AML-193 (cell line): ENCODE measurements around the gene CALCOCO2.
A peak's percentile ranks its signal among the peaks of the same experiment; 100 is the strongest.
"Not testable (repeated sequence)": the region's sequence is repeated elsewhere in the genome, so short reads cannot be mapped to it uniquely, and the experiment has no call there.

ENCODE experiments used
- DNase-seq, 2 experiments: peaks; one replicate each; lab custom pipeline; 2025; lab: John Stamatoyannopoulos, UW

Gene CALCOCO2

GRCh38 chr17:48830840-48831548 is at the start of gene CALCOCO2:
CALCOCO2 (plus strand) TSS chr17:48831035; CDS start chr17:48841708, 10,673 bp downstream.
- peak; percentile 95 to 96 for DNase-seq

GRCh38 chr17:48787828-48788227 is 43.0 kb upstream of the CALCOCO2 start:
- no peak for DNase-seq

- no peak for DNase-seq
These were observed 40.2 kb upstream of the CALCOCO2 start for GRCh38 chr17:48790607-48791127.

GRCh38 chr17:48791128-48792032 is 39.5 kb upstream of the CALCOCO2 start:
- DNase-seq: peak; percentile 63 to 66

- DNase-seq: no peak
These were observed 38.6 kb upstream of the CALCOCO2 start for GRCh38 chr17:48792033-48792798.

- DNase-seq: no peak
These were observed 35.2 kb upstream of the CALCOCO2 start for GRCh38 chr17:48795444-48796162.

GRCh38 chr17:48796163-48796522 is 34.7 kb upstream of the CALCOCO2 start:
- DNase-seq: peak in 1 of 2 experiments; percentile 19

GRCh38 chr17:48799069-48799723 is 31.6 kb upstream of the CALCOCO2 start:
- DNase-seq: no peak

GRCh38 chr17:48800626-48801217 is 30.1 kb upstream of the CALCOCO2 start:
- peak in 1 of 2 experiments; percentile 16 for DNase-seq

- DNase-seq: peak; percentile 48 to 65
These were observed 25.9 kb upstream of the CALCOCO2 start for GRCh38 chr17:48804936-48805411.

GRCh38 chr17:48809182-48809581 is 21.7 kb upstream of the CALCOCO2 start:
- no peak for DNase-seq

GRCh38 chr17:48812001-48812400 is 18.8 kb upstream of the CALCOCO2 start:
- no peak for DNase-seq

- DNase-seq: peak; percentile 44 to 51
These were observed 16.3 kb upstream of the CALCOCO2 start for GRCh38 chr17:48814504-48814903.

GRCh38 chr17:48815311-48815710 is 15.5 kb upstream of the CALCOCO2 start:
- no peak for DNase-seq

- DNase-seq: no peak
These were observed 14.4 kb upstream of the CALCOCO2 start for GRCh38 chr17:48816438-48816773.

GRCh38 chr17:48816774-48817590 is 13.9 kb upstream of the CALCOCO2 start, which contains the start of gene TTLL6:
TTLL6 (minus strand) TSS chr17:48817229; CDS start chr17:48817072, 157 bp downstream.
- DNase-seq: peak; percentile 29 to 32

- DNase-seq: no peak
These were observed 12.4 kb upstream of the CALCOCO2 start for GRCh38 chr17:48818361-48818841.

- no peak for DNase-seq
These were observed 11.4 kb upstream of the CALCOCO2 start for GRCh38 chr17:48819466-48819865.

- DNase-seq: not testable (repeated sequence)
These were observed 9.9 kb upstream of the CALCOCO2 start for GRCh38 chr17:48820936-48821335.
